Heart left ventricle (tissue), 16 donors: ENCODE results near the gene UTY. TPM values are rescaled to one million over a fixed set of nuclear protein-coding genes. Genes with fewer than 3 reads are reported as not detected.

Source experiments
- ATAC-seq, 4 donors: fragments of 200-7000 bp; cut with Tn5 transposase; one replicate each; pipeline ENCODE4 v1.9.1; 2020 to 2022; ENCODE audit warnings: moderate library complexity in 4 of 4, mild to moderate bottlenecking in 3 of 4, moderate number of reproducible peaks in 1 of 4
- DNase-seq, 5 donors: peaks; one replicate each; pipeline ENCODE4 v3.0.0-alpha.2; 2020
- H3K27ac ChIP-seq, 12 donors: fragments of 200-600 bp; sonication (generic) in 4 of 12; one replicate each; pipeline versions ENCODE4 v1.5.0 to v1.8.0; 2016 to 2022; ENCODE audit warnings: mild to moderate bottlenecking in 2 of 12
- H3K27me3 ChIP-seq, 9 donors: fragments of 200-600 bp; sonication (generic) in 2 of 9; one replicate each; pipeline versions ENCODE4 v1.5.1 to v1.8.0; 2016 to 2022; ENCODE audit warnings: mild to moderate bottlenecking in 3 of 9
- H3K36me3 ChIP-seq, 9 donors: fragments of 200-600 bp; sonication (generic) in 2 of 9; one replicate each; pipeline versions ENCODE4 v1.5.0 to v1.8.0; 2018 to 2022; ENCODE audit warnings: mild to moderate bottlenecking in 2 of 9
- H3K4me1 ChIP-seq, 12 donors: fragments of 200-600 bp; sonication (generic) in 4 of 12; one replicate each; pipeline versions ENCODE4 v1.5.0 to v1.8.0; 2016 to 2022; ENCODE audit warnings: mild to moderate bottlenecking in 3 of 12
- H3K4me3 ChIP-seq, 12 donors: fragments of 200-600 bp; sonication (generic) in 4 of 12; one replicate each; pipeline versions ENCODE4 v1.5.0 to v1.8.0; 2017 to 2022; ENCODE audit warnings: mild to moderate bottlenecking in 9 of 12, moderate library complexity in 4 of 12
- H3K9me3 ChIP-seq, 12 donors: fragments of 200-600 bp; sonication (generic) in 4 of 12; one replicate each; pipeline versions ENCODE4 v1.5.0 to v1.8.0; 2016 to 2022; ENCODE audit warnings: mild to moderate bottlenecking in 1 of 12
- POLR2A ChIP-seq, 2 donors: fragments of 450-650 bp; IDR thresholded peaks; one replicate each; pipeline ENCODE4 v1.6.1; 2017; ENCODE audit warnings: antibody characterized with exemption in 2 of 2, mild to moderate bottlenecking in 2 of 2, moderate library complexity in 2 of 2
- WGBS, 4 donors: extraction: QIAGEN DNeasy Blood & Tissue Kit in 2 of 4; methylation state at CpG; one replicate each; pipeline versions ENCODE4 v1.1.5 to v1.1.7; 2013 to 2018; 5-methylcytosine and 5-hydroxymethylcytosine counted together
- intact Hi-C, 10 donors: fragments of 100-400 bp; cut with DNase I; formaldehyde crosslinking; loops; one replicate each; pipeline versions ENCODE4 v1.11.1 to v1.14.2; 2022
- polyA plus RNA-seq, 2 donors: library from polyadenylated mRNA; stranded (reverse); fragments of 200-250 nt; gene quantifications; one replicate each; pipeline ENCODE4 v1.2.3, GENCODE V29; 2013
- total RNA-seq, 9 donors: library from RNA; depleted of rRNA in 2 of 9; stranded (reverse); fragments of >200 nt in 2 of 9; fragmentation: NEBNext Ultra II Directional in 3 of 9; extraction: Animal tissue kit (Norgen Biotek cat#: 25700) in 3 of 9; gene quantifications; one replicate each; pipeline versions ENCODE4 v1.1.0 to v1.2.4, GENCODE V29; 2016 to 2023
- TF ChIP-seq, protein P1 (sequence below), 12 donors: fragments of 200-600 bp; sonication (generic) in 4 of 12; IDR thresholded peaks; one replicate each; pipeline versions ENCODE4 v1.5.0 to v1.8.0; 2018 to 2022; ENCODE audit warnings: antibody characterized with exemption in 12 of 12, mild to moderate bottlenecking in 5 of 12
- donor health status: ischemic (EF 13 %, LVEDD 7.1; RV severe dilation, severe dysfunction).
- donor health status: healthy with polysubstance abuse.
- donor health status: DM: no; HTN: yes; CAD: no.
- donor health status: DM: no; HTN: no; CAD: no.
- donor health status: ischemic (EF 25% LVEDD 6.9; RV normal size, moderate dysfunction).
- donor health status: ischemic (EF 25% LVEDD 5.7; RV mildly dilated, moderate dysfunction).
- donor health status: healthy.
- donor health status: DM: yes; HTN: yes; CAD: no.
- donor health status: ischemic (EF 35%, LVEDD 5.7; RV mildly dilated, moderate dysfunction).
- donor health status: nonischemic (EF 11% LVEDD 7.7; RV severe dilation, severe dysfunction).
- donor health status: DM: yes; HTN: yes; CAD: no.
- donor health status: PGD.
- donor health status: ischemic (EF 29% LVEDD 5.4; RV normal size, mild dysfunction).
- donor health status: nonischemic (EF 23%, LVEDD 6.1; RV moderate dilation, normal function).

UTY gene
- total and polyA plus RNA-seq, 11 donors = 2.6 to 17.3 (median 11.3) TPM; not detected in 5

DNA sequence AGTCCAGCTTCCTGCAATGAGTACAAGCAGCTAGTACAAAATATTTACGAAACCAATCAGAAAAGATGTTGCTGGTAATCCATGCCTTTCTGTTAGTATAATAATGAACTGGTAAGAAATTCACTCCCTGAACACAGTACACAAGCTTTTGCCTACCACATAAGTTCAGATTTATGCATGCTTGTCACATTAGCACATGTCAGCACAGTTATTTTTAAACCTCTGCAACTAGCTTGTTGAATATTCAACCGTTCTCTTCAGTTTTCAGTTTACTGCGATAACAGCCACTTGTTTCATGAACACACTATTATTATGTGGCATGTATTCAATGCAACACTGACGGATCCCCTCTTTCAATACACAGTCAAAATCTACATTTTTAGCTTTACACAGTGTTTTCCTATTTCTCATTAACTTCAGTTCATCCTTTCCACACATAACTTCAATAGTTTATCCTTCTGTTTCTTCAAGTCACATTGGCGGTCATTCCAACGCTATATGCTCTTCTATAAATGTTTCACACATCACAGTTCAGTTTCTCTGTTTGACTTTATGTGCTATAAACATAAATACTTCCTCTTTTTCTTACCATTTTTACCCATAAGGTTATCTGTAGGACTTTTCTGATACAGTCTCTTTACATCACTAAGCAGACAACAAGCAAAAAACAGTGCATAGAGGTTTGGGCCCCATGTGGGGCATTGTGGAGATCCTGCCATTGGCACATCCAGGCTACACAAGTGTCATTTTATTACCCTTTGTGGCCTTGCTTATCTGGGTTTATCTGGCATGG lies 62.8 kb downstream of the UTY start:
- 48 to 56% methylated on average over 6 of the region's 6 CpGs; no CpG with 5 or more reads in 2 of the 4 donors for WGBS, 4 donors
- no peak for TF ChIP-seq POLR2A (IDR thresholded peaks at IDR 0.05)
- TF ChIP-seq, protein P1, sequence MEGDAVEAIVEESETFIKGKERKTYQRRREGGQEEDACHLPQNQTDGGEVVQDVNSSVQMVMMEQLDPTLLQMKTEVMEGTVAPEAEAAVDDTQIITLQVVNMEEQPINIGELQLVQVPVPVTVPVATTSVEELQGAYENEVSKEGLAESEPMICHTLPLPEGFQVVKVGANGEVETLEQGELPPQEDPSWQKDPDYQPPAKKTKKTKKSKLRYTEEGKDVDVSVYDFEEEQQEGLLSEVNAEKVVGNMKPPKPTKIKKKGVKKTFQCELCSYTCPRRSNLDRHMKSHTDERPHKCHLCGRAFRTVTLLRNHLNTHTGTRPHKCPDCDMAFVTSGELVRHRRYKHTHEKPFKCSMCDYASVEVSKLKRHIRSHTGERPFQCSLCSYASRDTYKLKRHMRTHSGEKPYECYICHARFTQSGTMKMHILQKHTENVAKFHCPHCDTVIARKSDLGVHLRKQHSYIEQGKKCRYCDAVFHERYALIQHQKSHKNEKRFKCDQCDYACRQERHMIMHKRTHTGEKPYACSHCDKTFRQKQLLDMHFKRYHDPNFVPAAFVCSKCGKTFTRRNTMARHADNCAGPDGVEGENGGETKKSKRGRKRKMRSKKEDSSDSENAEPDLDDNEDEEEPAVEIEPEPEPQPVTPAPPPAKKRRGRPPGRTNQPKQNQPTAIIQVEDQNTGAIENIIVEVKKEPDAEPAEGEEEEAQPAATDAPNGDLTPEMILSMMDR (IDR thresholded peaks at IDR 0.05) = no peak
- DNase-seq (no peak), ATAC-seq (peak in 1 of 4 donors; percentile 55)
- no peak overlapping the region for H3K4me3 ChIP-seq
- no peak overlapping the region for H3K27ac ChIP-seq
- H3K27me3 ChIP-seq = no peaks in the 10 kb centered on the region
- intact Hi-C loops = no loop called here
- H3K9me3 ChIP-seq = no peaks in the 10 kb centered on the region
- peaks cover 0 to 4% (median 0%) of the 10 kb centered on the region in 9 donors for H3K36me3 ChIP-seq
- peaks cover 0 to 38% (median 4%) of the 10 kb centered on the region in 12 donors for H3K4me1 ChIP-seq

- H3K27me3 ChIP-seq = no peaks in the 10 kb centered on the region
- H3K9me3 ChIP-seq = no peaks in the 10 kb centered on the region
- DNase-seq (no peak), ATAC-seq (no peak)
- TF ChIP-seq, protein P1 (IDR thresholded peaks at IDR 0.05) = no peak
- no peak for TF ChIP-seq POLR2A (IDR thresholded peaks at IDR 0.05)
- H3K4me3 ChIP-seq = no peak overlapping the region
- peaks cover 0 to 29% (median 1%) of the 10 kb centered on the region in 12 donors for H3K4me1 ChIP-seq
- peaks cover 0 to 7% (median 0%) of the 10 kb centered on the region in 9 donors for H3K36me3 ChIP-seq
- intact Hi-C loops = no loop called here
- H3K27ac ChIP-seq = no peak overlapping the region
Observed at GRCh38 chrY:13415556-13415955, 64.3 kb downstream of the UTY start.

- Histone ChIP-seq H3K4me3 (no peak overlapping the region), H3K27me3 (no peaks in the 10 kb centered on the region), H3K27ac (no peak overlapping the region), H3K4me1 (peaks cover 0 to 9% (median 0%) of the 10 kb centered on the region in 12 donors), H3K9me3 (no peaks in the 10 kb centered on the region), H3K36me3 (peaks cover 0 to 14% (median 0%) of the 10 kb centered on the region in 9 donors)
- intact Hi-C loops = no loop called here
- TF ChIP-seq POLR2A (IDR thresholded peaks at IDR 0.05) = no peak
- TF ChIP-seq, protein P1 (IDR thresholded peaks at IDR 0.05) = no peak
- no peak for ATAC-seq
- no peak for DNase-seq
- 86 to 88% methylated on average over 2 of the region's 2 CpGs; no CpG with 5 or more reads in 2 of the 4 donors for WGBS, 4 donors
Observed at GRCh38 chrY:13398876-13399275, 81.0 kb downstream of the UTY start.

- DNase-seq (no peak), ATAC-seq (no peak)
- 92 to 93% methylated on average over 7 of the region's 7 CpGs; no CpG with 5 or more reads in 2 of the 4 donors for WGBS, 4 donors
- Histone ChIP-seq H3K4me1 (no peaks in the 10 kb centered on the region), H3K36me3 (peaks cover 0 to 11% (median 0%) of the 10 kb centered on the region in 9 donors), H3K4me3 (no peak overlapping the region), H3K27me3 (no peaks in the 10 kb centered on the region), H3K27ac (no peak overlapping the region), H3K9me3 (peaks cover 0 to 2% (median 0%) of the 10 kb centered on the region in 12 donors)
- TF ChIP-seq POLR2A (IDR thresholded peaks at IDR 0.05) = no peak
- TF ChIP-seq, protein P1 (IDR thresholded peaks at IDR 0.05) = no peak
- intact Hi-C loops = no loop called here
Observed at GRCh38 chrY:13381110-13381683, 98.6 kb downstream of the UTY start.
